Loucy (cell line): ENCODE data around the gene EIF2D.

Source experiments
- H2AFZ ChIP-seq: fragments of 200-600 bp; sonication (generic); 2 replicates; pipeline ENCODE4 v1.6.0; 2016; ENCODE audit warnings: antibody characterized with exemption, mild to moderate bottlenecking, low read length, moderate library complexity
- H3F3A ChIP-seq: fragments of 200-600 bp; 2 replicates; pipeline ENCODE4 v1.6.0; 2016; ENCODE audit warnings: antibody characterized with exemption, low read depth, mild to moderate bottlenecking
- H3K27me3 ChIP-seq: fragments of 200-600 bp; sonication (generic); 2 replicates; pipeline ENCODE4 v1.6.1; 2014; ENCODE audit warnings: low read length, mild to moderate bottlenecking; ENCODE audit not compliant: insufficient read depth, poor library complexity, severe bottlenecking
- H3K36me3 ChIP-seq: fragments of 200-600 bp; sonication (generic); 2 replicates; pipeline ENCODE4 v1.6.1; 2016; ENCODE audit warnings: low read length; ENCODE audit not compliant: insufficient read depth
- H3K4me1 ChIP-seq: fragments of 200-600 bp; sonication (generic); 2 replicates; pipeline ENCODE4 v1.5.1; 2014; ENCODE audit warnings: low read length, mild to moderate bottlenecking; ENCODE audit not compliant: insufficient read depth, poor library complexity, severe bottlenecking
- H3K4me2 ChIP-seq: fragments of 200-600 bp; sonication (generic); 2 replicates; pipeline ENCODE4 v1.6.0; 2014; ENCODE audit warnings: antibody characterized with exemption, low read length, low read depth, mild to moderate bottlenecking; ENCODE audit not compliant: poor library complexity, severe bottlenecking
- H3K4me3 ChIP-seq: fragments of 200-600 bp; sonication (generic); 2 replicates; pipeline ENCODE4 v1.5.1; 2014; ENCODE audit warnings: low read length, mild to moderate bottlenecking, mixed read lengths; ENCODE audit not compliant: poor library complexity, severe bottlenecking
- H3K79me2 ChIP-seq: fragments of 200-600 bp; sonication (generic); 2 replicates; pipeline ENCODE4 v1.6.1; 2014; ENCODE audit warnings: low read length; ENCODE audit not compliant: insufficient read depth
- H3K9ac ChIP-seq: fragments of 200-600 bp; sonication (generic); 2 replicates; pipeline ENCODE4 v1.6.0; 2014; ENCODE audit warnings: mild to moderate bottlenecking, low read depth, low read length, moderate library complexity; ENCODE audit not compliant: poor library complexity, severe bottlenecking
- H3K9me2 ChIP-seq: fragments of 200-600 bp; sonication (generic); replicated peaks from 2 replicates; pipeline ENCODE4 v1.6.1; 2016; ENCODE audit warnings: low read depth, low read length, mixed read lengths
- H3K9me3 ChIP-seq: fragments of 200-600 bp; sonication (generic); 2 replicates; pipeline ENCODE4 v1.6.1; 2014; ENCODE audit warnings: mild to moderate bottlenecking, antibody characterized with exemption, low read length, low read depth; ENCODE audit not compliant: insufficient read depth
- H4K20me1 ChIP-seq: fragments of 200-600 bp; sonication (generic); 2 replicates; pipeline ENCODE4 v1.6.0; 2014; ENCODE audit warnings: antibody characterized with exemption, low read length, mild to moderate bottlenecking; ENCODE audit not compliant: insufficient read depth, poor library complexity, severe bottlenecking
- EZH2phosphoT487 ChIP-seq: fragments of 200-600 bp; IDR thresholded peaks from 2 replicates; pipeline ENCODE4 v1.6.1; 2018; ENCODE audit warnings: antibody characterized with exemption, mild to moderate bottlenecking, moderate library complexity, borderline replicate concordance
- TF ChIP-seq, protein P1 (sequence below): fragments of 200-600 bp; sonication (generic); conservative IDR thresholded peaks from 2 replicates; pipeline ENCODE4 v1.5.1; 2014; ENCODE audit warnings: mild to moderate bottlenecking, antibody characterized with exemption, low read length

Gene EIF2D

DNA sequence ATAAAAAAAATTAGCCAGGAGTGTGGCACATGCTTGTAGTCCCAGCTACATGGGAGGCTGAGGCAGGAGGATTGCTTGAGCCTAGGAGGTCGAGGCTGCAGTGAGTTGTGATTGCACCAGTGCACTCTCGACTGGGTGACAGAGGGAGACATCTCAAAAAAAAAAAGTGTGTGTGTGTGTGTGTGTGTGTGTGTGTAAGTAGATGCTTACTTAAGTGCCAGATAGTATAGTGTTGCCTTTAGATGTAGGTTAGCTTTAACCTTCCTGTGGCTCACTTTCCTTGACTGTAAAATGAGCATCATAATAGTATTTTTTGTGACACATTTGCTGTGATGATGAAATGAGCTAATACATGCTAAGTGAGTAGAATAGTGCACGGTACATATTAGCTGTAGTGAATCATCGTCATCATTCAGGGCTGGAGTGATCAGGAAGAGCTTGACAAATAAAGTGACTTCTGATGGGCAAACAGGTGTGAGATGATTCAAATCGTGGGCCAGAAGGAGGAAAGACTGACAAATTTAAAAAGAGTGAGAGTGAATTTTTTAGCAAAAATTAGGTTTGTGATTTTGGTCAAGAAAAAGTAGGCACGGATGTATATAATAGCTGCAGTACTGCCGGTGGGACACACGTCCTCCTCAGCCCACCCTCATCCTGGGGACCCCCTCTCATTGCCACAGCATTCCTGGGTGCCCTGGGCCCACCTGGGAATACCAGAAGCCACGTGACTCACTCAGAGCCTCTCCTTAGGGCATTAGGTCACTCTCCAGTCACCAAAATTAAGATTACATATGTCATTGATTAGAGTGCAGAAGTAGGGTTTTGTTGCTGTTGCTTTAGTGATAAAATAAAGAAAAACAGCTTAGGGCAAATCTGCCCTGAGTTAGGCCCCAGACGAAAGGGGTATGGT, 33.9 kb downstream of the EIF2D start:
- Histone ChIP-seq H3K79me2 (peaks cover 98% of the 10 kb centered on the region), H3K9ac (no peak overlapping the region), H3K4me2 (no peak overlapping the region), H3K9me2 (no peaks in the 10 kb centered on the region), H3K27me3 (no peaks in the 10 kb centered on the region), H3K9me3 (no peaks in the 10 kb centered on the region), H2AFZ (no peak overlapping the region), H3K4me3 (no peak overlapping the region), H3K36me3 (peaks cover 50% of the 10 kb centered on the region; the same call in 1 of the 2 replicates), H4K20me1 (peaks cover 66% of the 10 kb centered on the region), H3K4me1 (peaks cover 26% of the 10 kb centered on the region), H3F3A (no peaks in the 10 kb centered on the region; the same call in 1 of the 2 replicates)
- TF ChIP-seq, protein P1, sequence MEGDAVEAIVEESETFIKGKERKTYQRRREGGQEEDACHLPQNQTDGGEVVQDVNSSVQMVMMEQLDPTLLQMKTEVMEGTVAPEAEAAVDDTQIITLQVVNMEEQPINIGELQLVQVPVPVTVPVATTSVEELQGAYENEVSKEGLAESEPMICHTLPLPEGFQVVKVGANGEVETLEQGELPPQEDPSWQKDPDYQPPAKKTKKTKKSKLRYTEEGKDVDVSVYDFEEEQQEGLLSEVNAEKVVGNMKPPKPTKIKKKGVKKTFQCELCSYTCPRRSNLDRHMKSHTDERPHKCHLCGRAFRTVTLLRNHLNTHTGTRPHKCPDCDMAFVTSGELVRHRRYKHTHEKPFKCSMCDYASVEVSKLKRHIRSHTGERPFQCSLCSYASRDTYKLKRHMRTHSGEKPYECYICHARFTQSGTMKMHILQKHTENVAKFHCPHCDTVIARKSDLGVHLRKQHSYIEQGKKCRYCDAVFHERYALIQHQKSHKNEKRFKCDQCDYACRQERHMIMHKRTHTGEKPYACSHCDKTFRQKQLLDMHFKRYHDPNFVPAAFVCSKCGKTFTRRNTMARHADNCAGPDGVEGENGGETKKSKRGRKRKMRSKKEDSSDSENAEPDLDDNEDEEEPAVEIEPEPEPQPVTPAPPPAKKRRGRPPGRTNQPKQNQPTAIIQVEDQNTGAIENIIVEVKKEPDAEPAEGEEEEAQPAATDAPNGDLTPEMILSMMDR, result no peak
- TF ChIP-seq EZH2phosphoT487, result no peak

DNA sequence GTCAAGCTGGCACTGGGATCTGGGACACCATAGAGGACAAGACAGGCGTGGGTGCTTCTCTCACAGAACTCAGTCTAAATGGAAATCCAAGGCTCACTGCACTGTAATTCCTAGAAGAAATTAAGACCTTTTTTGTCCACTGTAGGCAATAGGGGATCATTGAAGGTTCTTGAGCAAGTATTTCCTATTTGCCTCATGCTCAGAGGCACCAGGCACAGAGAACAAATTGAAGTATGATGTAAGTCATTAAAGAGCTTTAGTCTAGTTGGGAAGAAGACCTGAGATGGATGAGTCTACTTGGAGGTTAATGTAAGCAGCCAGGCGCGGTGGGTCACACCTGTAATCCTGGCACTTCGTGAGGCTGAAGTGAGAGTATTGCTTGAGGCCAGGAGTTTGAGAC, 34.6 kb downstream of the EIF2D start:
- Histone ChIP-seq H3F3A (no peaks in the 10 kb centered on the region; the same call in 1 of the 2 replicates), H3K9me2 (no peaks in the 10 kb centered on the region), H3K9ac (no peak overlapping the region), H3K4me2 (no peak overlapping the region), H2AFZ (no peak overlapping the region), H4K20me1 (peaks cover 59% of the 10 kb centered on the region), H3K4me3 (no peak overlapping the region), H3K9me3 (no peaks in the 10 kb centered on the region), H3K27me3 (no peaks in the 10 kb centered on the region), H3K79me2 (peaks cover 98% of the 10 kb centered on the region), H3K36me3 (peaks cover 50% of the 10 kb centered on the region; the same call in 1 of the 2 replicates), H3K4me1 (peaks cover 26% of the 10 kb centered on the region)
- TF ChIP-seq EZH2phosphoT487, result no peak
- TF ChIP-seq, protein P1, result no peak

DNA sequence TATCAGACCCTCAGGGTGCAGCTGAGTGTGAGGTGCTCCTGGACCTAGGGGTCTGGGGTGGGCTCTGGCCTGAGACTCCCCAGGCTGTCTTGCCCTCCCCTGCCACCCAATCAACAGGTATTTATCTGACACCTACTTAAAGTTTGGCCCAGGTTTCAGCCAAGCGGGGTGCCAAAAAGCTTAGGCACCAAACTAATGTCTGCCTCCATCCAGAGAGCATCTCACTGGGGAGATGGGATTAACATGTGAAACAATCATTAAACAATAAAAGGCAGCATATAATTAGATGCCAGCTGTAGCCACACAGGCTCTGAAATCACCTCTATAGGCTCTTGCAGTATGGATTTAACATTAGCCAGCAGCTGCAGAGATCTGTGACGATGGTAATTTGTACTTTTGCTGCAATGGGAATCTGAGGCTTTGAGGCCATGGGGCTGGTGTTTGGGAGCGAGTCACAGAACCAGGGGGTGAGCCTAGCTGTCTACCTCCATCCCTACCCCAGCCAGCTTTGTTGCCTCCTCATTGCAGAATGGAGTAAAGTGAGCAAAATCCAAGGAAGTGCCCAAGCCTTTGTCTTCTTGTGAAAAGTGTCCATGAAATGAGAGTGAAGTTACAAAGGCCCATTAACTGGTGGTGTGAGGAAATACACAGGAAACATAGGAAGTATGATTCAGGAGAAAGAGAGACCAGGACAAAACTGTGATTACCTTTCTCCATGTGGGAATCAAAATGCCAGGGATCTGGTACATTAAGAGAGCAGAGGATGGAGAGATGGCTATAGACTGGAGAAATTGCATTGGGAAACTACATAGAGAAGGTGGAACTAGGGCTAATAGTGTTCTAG, 36.1 kb downstream of the EIF2D start:
- Histone ChIP-seq H3K4me2 (peak overlapping the region; percentile 52), H3K36me3 (peaks cover 55% of the 10 kb centered on the region), H3K9ac (no peak overlapping the region), H3K79me2 (peaks cover 100% of the 10 kb centered on the region), H3K4me3 (no peak overlapping the region), H2AFZ (no peak overlapping the region), H3K4me1 (peaks cover 26% of the 10 kb centered on the region), H3K9me2 (no peaks in the 10 kb centered on the region), H3K9me3 (no peaks in the 10 kb centered on the region), H3F3A (no peaks in the 10 kb centered on the region), H3K27me3 (no peaks in the 10 kb centered on the region), H4K20me1 (peaks cover 58% of the 10 kb centered on the region)
- TF ChIP-seq EZH2phosphoT487, result no peak
- TF ChIP-seq, protein P1, result no peak
